ENCODE measurements around the gene TUBG1. TPM values are rescaled to one million over a fixed set of nuclear protein-coding genes. Genes with fewer than 3 reads are reported as not detected.
A peak's percentile ranks its signal among the peaks of the same experiment; 100 is the strongest.

Gene TUBG1
- total and polyA plus RNA-seq, 2 of the 8 experiments (the other 6 are each of a cell fraction or from before 2014, with no cell fraction given) = 109 to 208 TPM

- TF ChIP-seq, protein P1, sequence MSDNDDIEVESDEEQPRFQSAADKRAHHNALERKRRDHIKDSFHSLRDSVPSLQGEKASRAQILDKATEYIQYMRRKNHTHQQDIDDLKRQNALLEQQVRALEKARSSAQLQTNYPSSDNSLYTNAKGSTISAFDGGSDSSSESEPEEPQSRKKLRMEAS (IDR thresholded peaks at IDR 0.05) = no peak; the same call in 1 of the 2 replicates
- TF ChIP-seq HDAC2 (IDR thresholded peaks at IDR 0.05; ENCODE audit: borderline replicate concordance in 1 of 2, low read depth in 2 of 2, low read length in 2 of 2) = no peak
- no peak; the same call in 1 of the 2 replicates for TF ChIP-seq RBBP5 (IDR thresholded peaks at IDR 0.05; ENCODE audit: borderline replicate concordance, low read depth, low read length)
- TF ChIP-seq CREB1 (IDR thresholded peaks at IDR 0.05) = no peak
- TF ChIP-seq POLR2A (IDR thresholded peaks at IDR 0.05; ENCODE audit: control extremely low read depth in 1 of 2, low read depth in 2 of 2, low read length in 2 of 2) = peak; percentile 66 to 77
- TF ChIP-seq JUND (IDR thresholded peaks at IDR 0.05; ENCODE audit: low read length) = no peak
- TF ChIP-seq ZNF274 (IDR thresholded peaks at IDR 0.05; ENCODE audit: borderline replicate concordance, extremely low read depth, low read length) = no peak
- TF ChIP-seq SRF (IDR thresholded peaks at IDR 0.05; ENCODE audit: low read depth, low read length) = no peak
- TF ChIP-seq SIX5 (IDR thresholded peaks at IDR 0.05; ENCODE audit: low read depth, low read length) = no peak
- peak; percentile 58; the same call in 1 of the 2 replicates for TF ChIP-seq TAF1 (IDR thresholded peaks at IDR 0.05; ENCODE audit: low read depth, low read length)
- TF ChIP-seq YY1 (IDR thresholded peaks at IDR 0.05; ENCODE audit: low read depth, low read length) = no peak
- no peak for TF ChIP-seq BRCA1 (IDR thresholded peaks at IDR 0.05; ENCODE audit: low read depth, low read length)
- TF ChIP-seq POLR2AphosphoS5 (IDR thresholded peaks at IDR 0.05; ENCODE audit: low read depth, low read length) = peak; percentile 64
- TF ChIP-seq RAD21 (IDR thresholded peaks at IDR 0.05 in 1 of 2, conservative IDR thresholded peaks at IDR 0.05 in 1 of 2; ENCODE audit: low read depth in 2 of 2, low read length in 2 of 2) = peak in 1 of 2 experiments; percentile 31; a peak in 2 of 4 replicates
- TF ChIP-seq GABPA (IDR thresholded peaks at IDR 0.05; ENCODE audit: borderline replicate concordance, insufficient read depth, low read length) = no peak; the same call in 1 of the 2 replicates
- no peak for TF ChIP-seq SAP30 (IDR thresholded peaks at IDR 0.05; ENCODE audit: insufficient read depth, insufficient replicate concordance, low read length)
- TF ChIP-seq NRF1 (IDR thresholded peaks at IDR 0.05; ENCODE audit: low read depth, low read length) = peak; percentile 70
- no peak for TF ChIP-seq CEBPB (IDR thresholded peaks at IDR 0.05; ENCODE audit: low read depth, low read length)
- TF ChIP-seq MAFK (IDR thresholded peaks at IDR 0.05; ENCODE audit: low read depth, low read length) = no peak
- no peak for TF ChIP-seq CTBP2 (IDR thresholded peaks at IDR 0.05; ENCODE audit: borderline replicate concordance, insufficient read depth, insufficient read length, low read length)
- peak; percentile 58; the same call in 1 of the 2 replicates for TF ChIP-seq PHF8 (conservative IDR thresholded peaks at IDR 0.05; ENCODE audit: low read depth, low read length)
- no peak; the same call in 1 of the 2 replicates for TF ChIP-seq SP4 (IDR thresholded peaks at IDR 0.05; ENCODE audit: low read length)
- no peak for TF ChIP-seq TCF12 (IDR thresholded peaks at IDR 0.05; ENCODE audit: low read depth, low read length)
- no peak for TF ChIP-seq ASH2L (IDR thresholded peaks at IDR 0.05; ENCODE audit: low read length)
- TF ChIP-seq TAF7 (optimal IDR thresholded peaks at IDR 0.05; ENCODE audit: borderline replicate concordance, low read depth, low read length) = no peak
- TF ChIP-seq CBX8 (IDR thresholded peaks at IDR 0.05; ENCODE audit: borderline replicate concordance, low read depth, low read length) = no peak
Measured at GRCh38 chr17:42609182-42609813, at the start of gene TUBG1, which contains the start of gene RETREG3 (continued).

Measured in H1 (cell line).